Measurements from ENCODE around the gene COLEC11.

The COLEC11 gene

GRCh38 chr2:3587021-3587420 lies 7.9 kb upstream of the COLEC11 start:
- Histone ChIP-seq H3K4me3 (ENCODE audit: low read depth in 1 of 2, low read length in 1 of 2) (no peak overlapping the region), H3K4me1 (ENCODE audit: control insufficient read depth in 1 of 2, insufficient read depth in 1 of 2, low read depth in 1 of 2, low read length in 1 of 2) (no peaks in the 10 kb centered on the region), H3K36me3 (peaks cover 15% of the 10 kb centered on the region), H3K27me3 (no peaks in the 10 kb centered on the region), H3K27ac (no peak overlapping the region), H3K9me3 (no peaks in the 10 kb centered on the region)
- TF ChIP-seq, protein P1, sequence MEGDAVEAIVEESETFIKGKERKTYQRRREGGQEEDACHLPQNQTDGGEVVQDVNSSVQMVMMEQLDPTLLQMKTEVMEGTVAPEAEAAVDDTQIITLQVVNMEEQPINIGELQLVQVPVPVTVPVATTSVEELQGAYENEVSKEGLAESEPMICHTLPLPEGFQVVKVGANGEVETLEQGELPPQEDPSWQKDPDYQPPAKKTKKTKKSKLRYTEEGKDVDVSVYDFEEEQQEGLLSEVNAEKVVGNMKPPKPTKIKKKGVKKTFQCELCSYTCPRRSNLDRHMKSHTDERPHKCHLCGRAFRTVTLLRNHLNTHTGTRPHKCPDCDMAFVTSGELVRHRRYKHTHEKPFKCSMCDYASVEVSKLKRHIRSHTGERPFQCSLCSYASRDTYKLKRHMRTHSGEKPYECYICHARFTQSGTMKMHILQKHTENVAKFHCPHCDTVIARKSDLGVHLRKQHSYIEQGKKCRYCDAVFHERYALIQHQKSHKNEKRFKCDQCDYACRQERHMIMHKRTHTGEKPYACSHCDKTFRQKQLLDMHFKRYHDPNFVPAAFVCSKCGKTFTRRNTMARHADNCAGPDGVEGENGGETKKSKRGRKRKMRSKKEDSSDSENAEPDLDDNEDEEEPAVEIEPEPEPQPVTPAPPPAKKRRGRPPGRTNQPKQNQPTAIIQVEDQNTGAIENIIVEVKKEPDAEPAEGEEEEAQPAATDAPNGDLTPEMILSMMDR (IDR thresholded peaks at IDR 0.05), result no peak

GRCh38 chr2:3587432-3587831 lies 7.5 kb upstream of the COLEC11 start:
- TF ChIP-seq, protein P1 (IDR thresholded peaks at IDR 0.05), result no peak
- H3K27me3 ChIP-seq, result no peaks in the 10 kb centered on the region
- no peak overlapping the region for H3K27ac ChIP-seq
- no peaks in the 10 kb centered on the region for H3K4me1 ChIP-seq (ENCODE audit: control insufficient read depth in 1 of 2, insufficient read depth in 1 of 2, low read depth in 1 of 2, low read length in 1 of 2)
- no peaks in the 10 kb centered on the region for H3K9me3 ChIP-seq
- peaks cover 11% of the 10 kb centered on the region for H3K36me3 ChIP-seq
- H3K4me3 ChIP-seq (ENCODE audit: low read depth in 1 of 2, low read length in 1 of 2), result no peak overlapping the region

- H3K36me3 ChIP-seq, result peaks cover 11% of the 10 kb centered on the region
- no peak overlapping the region for H3K27ac ChIP-seq
- H3K27me3 ChIP-seq, result no peaks in the 10 kb centered on the region
- H3K4me3 ChIP-seq (ENCODE audit: low read depth in 1 of 2, low read length in 1 of 2), result no peak overlapping the region
- TF ChIP-seq, protein P1 (IDR thresholded peaks at IDR 0.05), result no peak
- no peaks in the 10 kb centered on the region for H3K4me1 ChIP-seq (ENCODE audit: control insufficient read depth in 1 of 2, insufficient read depth in 1 of 2, low read depth in 1 of 2, low read length in 1 of 2)
- H3K9me3 ChIP-seq, result no peaks in the 10 kb centered on the region
These were observed 6.8 kb upstream of the COLEC11 start for GRCh38 chr2:3588084-3588483.

DNA sequence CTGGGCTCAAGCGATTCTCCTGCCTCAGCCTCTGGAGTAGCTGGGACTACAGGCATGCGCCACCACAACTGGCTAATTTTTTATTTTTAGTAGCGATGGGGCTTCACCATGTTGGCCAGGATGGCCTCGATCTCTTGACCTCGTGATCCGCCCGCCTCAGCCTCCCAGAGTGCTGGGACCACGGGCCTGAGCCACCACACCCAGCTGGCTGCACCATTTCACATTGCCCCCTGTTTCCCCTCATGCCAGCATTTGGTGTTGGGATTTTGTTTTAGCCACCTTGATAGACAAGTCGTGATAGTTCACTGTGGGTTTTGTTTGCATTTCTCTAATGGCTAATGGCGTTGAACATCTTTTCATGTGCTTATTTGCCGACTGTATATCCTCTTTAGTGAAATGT lies 5.8 kb upstream of the COLEC11 start:
- peaks cover 4% of the 10 kb centered on the region for H3K27me3 ChIP-seq
- H3K36me3 ChIP-seq, result peaks cover 3% of the 10 kb centered on the region
- no peak overlapping the region for H3K4me3 ChIP-seq (ENCODE audit: low read depth in 1 of 2, low read length in 1 of 2)
- no peaks in the 10 kb centered on the region for H3K4me1 ChIP-seq (ENCODE audit: control insufficient read depth in 1 of 2, insufficient read depth in 1 of 2, low read depth in 1 of 2, low read length in 1 of 2)
- H3K9me3 ChIP-seq, result no peaks in the 10 kb centered on the region
- H3K27ac ChIP-seq, result no peak overlapping the region
- TF ChIP-seq, protein P1 (IDR thresholded peaks at IDR 0.05), result no peak

- Histone ChIP-seq H3K36me3 (no peaks in the 10 kb centered on the region), H3K4me3 (ENCODE audit: low read depth in 1 of 2, low read length in 1 of 2) (no peak overlapping the region), H3K27ac (no peak overlapping the region), H3K4me1 (ENCODE audit: control insufficient read depth in 1 of 2, insufficient read depth in 1 of 2, low read depth in 1 of 2, low read length in 1 of 2) (no peaks in the 10 kb centered on the region), H3K27me3 (peaks cover 23% of the 10 kb centered on the region), H3K9me3 (no peaks in the 10 kb centered on the region)
- TF ChIP-seq, protein P1 (IDR thresholded peaks at IDR 0.05), result no peak
These were observed 492 bp downstream of the COLEC11 start for GRCh38 chr2:3595404-3595803.

- Histone ChIP-seq H3K4me1 (ENCODE audit: control insufficient read depth in 1 of 2, insufficient read depth in 1 of 2, low read depth in 1 of 2, low read length in 1 of 2) (no peaks in the 10 kb centered on the region), H3K27ac (no peak overlapping the region), H3K9me3 (no peaks in the 10 kb centered on the region), H3K4me3 (ENCODE audit: low read depth in 1 of 2, low read length in 1 of 2) (no peak overlapping the region), H3K36me3 (no peaks in the 10 kb centered on the region), H3K27me3 (peaks cover 23% of the 10 kb centered on the region)
- TF ChIP-seq, protein P1 (IDR thresholded peaks at IDR 0.05), result no peak
These were observed 1.1 kb downstream of the COLEC11 start for GRCh38 chr2:3595985-3596384.
